Upper lobe of left lung (tissue), 6 donors: Measurements from ENCODE around the gene MYL10. TPM values are rescaled to one million over a fixed set of nuclear protein-coding genes. Genes with fewer than 3 reads are reported as not detected.

Experiments used
- ATAC-seq, 2 donors: fragments of 200-7000 bp; cut with Tn5 transposase; one replicate each; pipeline ENCODE4 v1.9.1; 2022; ENCODE audit warnings: mild to moderate bottlenecking in 2 of 2, moderate library complexity in 2 of 2; ENCODE audit not compliant: low FRiP score in 2 of 2
- DNase-seq, 2 donors: peaks; one replicate each; pipeline ENCODE4 v3.0.0-alpha.2; 2019 to 2020
- H3K27ac ChIP-seq, 4 donors: fragments of 200-600 bp; sonication (generic); one replicate each; pipeline ENCODE4 v1.5.1; 2016 to 2019
- H3K27me3 ChIP-seq, 4 donors: fragments of 200-600 bp; sonication (generic); one replicate each; pipeline ENCODE4 v1.5.1; 2017 to 2019
- H3K36me3 ChIP-seq, 4 donors: fragments of 200-600 bp; sonication (generic); one replicate each; pipeline ENCODE4 v1.5.1; 2016 to 2019
- H3K4me1 ChIP-seq, 4 donors: fragments of 200-600 bp; sonication (generic); one replicate each; pipeline ENCODE4 v1.5.1; 2018 to 2019
- H3K4me3 ChIP-seq, 4 donors: fragments of 200-600 bp; sonication (generic); one replicate each; pipeline ENCODE4 v1.5.1; 2017 to 2019; ENCODE audit warnings: mild to moderate bottlenecking in 2 of 4, moderate library complexity in 1 of 4
- H3K9me3 ChIP-seq, 4 donors: fragments of 200-600 bp; sonication (generic); one replicate each; pipeline ENCODE4 v1.5.1; 2018 to 2019
- CTCF ChIP-seq, 6 experiments: fragments of 450-650 bp in 4 of 6; fragments of 200-600 bp in 2 of 6; sonication (generic) in 2 of 6; IDR thresholded peaks; one replicate each; pipeline ENCODE4 v1.5.1; 2016 to 2019; ENCODE audit warnings: antibody characterized with exemption in 6 of 6
- EP300 ChIP-seq, 4 donors: sonication (generic); formaldehyde crosslinking; IDR thresholded peaks; one replicate each; pipeline ENCODE4 v1.5.1; 2017; ENCODE audit warnings: antibody characterized with exemption in 4 of 4, control low read depth in 2 of 4
- POLR2A ChIP-seq, 4 donors: fragments of 450-650 bp; IDR thresholded peaks; one replicate each; pipeline ENCODE4 v1.5.1; 2016 to 2017; ENCODE audit warnings: antibody characterized with exemption in 4 of 4, mild to moderate bottlenecking in 2 of 4
- POLR2AphosphoS5 ChIP-seq, 2 donors: sonication (generic); formaldehyde crosslinking; IDR thresholded peaks; one replicate each; pipeline ENCODE4 v1.5.1; 2017; ENCODE audit warnings: antibody characterized with exemption in 2 of 2
- WGBS, 2 donors: methylation state at CpG; one replicate each; pipeline ENCODE4 v1.1.5; 2017 to 2018; 5-methylcytosine and 5-hydroxymethylcytosine counted together
- total RNA-seq, 6 donors: library from RNA; depleted of rRNA in 4 of 6; stranded (reverse); fragments of >200 nt in 4 of 6; gene quantifications; one replicate each; pipeline versions ENCODE4 v1.1.0 to v1.2.1, GENCODE V29; 2016 to 2021
- donor health status: DM: no; HTN: no; CAD: no; lungs with moderate emphysema.
- donor health status: DM: no; HTN: yes; CAD: no; lungs with severe emphysema.

MYL10 gene
- total RNA-seq: not detected

- Histone ChIP-seq H3K27ac (no peak within 1 kb of the TSS), H3K27me3 (no peaks in the 10 kb centered on the region), H3K4me3 (no peak within 1 kb of the TSS), H3K4me1 (no peaks in the 10 kb centered on the region), H3K9me3 (peaks cover 0 to 5% (median 0%) of the 10 kb centered on the region in 4 donors), H3K36me3 (no peaks in the 10 kb centered on the region)
- ATAC-seq (no peak), DNase-seq (no peak)
- 90 to 92% methylated on average over 8 of the region's 8 CpGs for WGBS, 2 donors
- TF ChIP-seq POLR2AphosphoS5 (IDR thresholded peaks at IDR 0.05) (no peak), EP300 (IDR thresholded peaks at IDR 0.05) (no peak), CTCF (IDR thresholded peaks at IDR 0.05) (no peak), POLR2A (IDR thresholded peaks at IDR 0.05) (no peak)
These were observed at the start of gene MYL10 for GRCh38 chr7:101629171-101629570. MYL10 (minus strand) TSS chr7:101629296; CDS start chr7:101629118, 178 bp downstream.

- no peak for DNase-seq
- H3K9me3 ChIP-seq: no peaks in the 10 kb centered on the region
- H3K36me3 ChIP-seq: no peaks in the 10 kb centered on the region
- 70 to 81% methylated on average over 9 of the region's 9 CpGs for WGBS, 2 donors
- no peaks in the 10 kb centered on the region for H3K27me3 ChIP-seq
- H3K4me1 ChIP-seq: peaks cover 0 to 5% (median 0%) of the 10 kb centered on the region in 4 donors
- no peak overlapping the region for H3K4me3 ChIP-seq
- no peak overlapping the region for H3K27ac ChIP-seq
- TF ChIP-seq POLR2A (IDR thresholded peaks at IDR 0.05): no peak
- no peak for TF ChIP-seq POLR2AphosphoS5 (IDR thresholded peaks at IDR 0.05)
- TF ChIP-seq CTCF (IDR thresholded peaks at IDR 0.05): no peak
- TF ChIP-seq EP300 (IDR thresholded peaks at IDR 0.05): no peak
- ATAC-seq: no peak
These were observed 49.6 kb upstream of the MYL10 start for GRCh38 chr7:101678658-101679057.

- WGBS, 2 donors: 76 to 85% methylated on average over 7 to 14 of the region's 14 CpGs
- no peak overlapping the region for H3K4me3 ChIP-seq
- H3K4me1 ChIP-seq: peaks cover 0 to 5% (median 0%) of the 10 kb centered on the region in 4 donors
- ATAC-seq (no peak), DNase-seq (no peak)
- TF ChIP-seq CTCF (IDR thresholded peaks at IDR 0.05) (no peak), POLR2AphosphoS5 (IDR thresholded peaks at IDR 0.05) (no peak), POLR2A (IDR thresholded peaks at IDR 0.05) (no peak), EP300 (IDR thresholded peaks at IDR 0.05) (no peak)
- no peak overlapping the region for H3K27ac ChIP-seq
- no peaks in the 10 kb centered on the region for H3K27me3 ChIP-seq
- no peaks in the 10 kb centered on the region for H3K36me3 ChIP-seq
- H3K9me3 ChIP-seq: peaks cover 0 to 5% (median 0%) of the 10 kb centered on the region in 4 donors
These were observed 48.8 kb upstream of the MYL10 start for GRCh38 chr7:101677797-101678479.

GRCh38 chr7:101677391-101677790, 48.3 kb upstream of the MYL10 start:
- WGBS, 2 donors: 74 to 75% methylated on average over 10 of the region's 10 CpGs
- DNase-seq (no peak), ATAC-seq (no peak)
- H3K36me3 ChIP-seq: no peaks in the 10 kb centered on the region
- TF ChIP-seq POLR2AphosphoS5 (IDR thresholded peaks at IDR 0.05) (no peak), EP300 (IDR thresholded peaks at IDR 0.05) (no peak)
- no peak overlapping the region for H3K27ac ChIP-seq
- peaks cover 0 to 5% (median 0%) of the 10 kb centered on the region in 4 donors for H3K9me3 ChIP-seq
- H3K27me3 ChIP-seq: no peaks in the 10 kb centered on the region
- H3K4me1 ChIP-seq: peaks cover 0 to 5% (median 0%) of the 10 kb centered on the region in 4 donors
- no peak overlapping the region for H3K4me3 ChIP-seq

GRCh38 chr7:101676956-101677355, 47.9 kb upstream of the MYL10 start:
- Histone ChIP-seq H3K36me3 (no peaks in the 10 kb centered on the region), H3K27ac (no peak overlapping the region), H3K27me3 (no peaks in the 10 kb centered on the region), H3K4me3 (no peak overlapping the region), H3K4me1 (peaks cover 0 to 5% (median 0%) of the 10 kb centered on the region in 4 donors), H3K9me3 (peaks cover 0 to 5% (median 0%) of the 10 kb centered on the region in 4 donors)
- no peak for DNase-seq
- 67 to 70% methylated on average over 6 of the region's 6 CpGs for WGBS, 2 donors
- TF ChIP-seq POLR2AphosphoS5 (IDR thresholded peaks at IDR 0.05) (no peak), POLR2A (IDR thresholded peaks at IDR 0.05) (no peak), CTCF (IDR thresholded peaks at IDR 0.05) (no peak), EP300 (IDR thresholded peaks at IDR 0.05) (no peak)
- no peak for ATAC-seq
